ENCODE measurements around the gene TRAPPC10.

TRAPPC10 gene

GRCh38 chr21:44058652-44058964, 46.5 kb downstream of the TRAPPC10 start:
- DNase-seq: no peak
- Mint-ChIP-seq H3K27me3 (no peaks in the 10 kb centered on the region), H3K27ac (peak overlapping the region in 1 of 2 donors; percentile 76), H3K9me3 (no peaks in the 10 kb centered on the region), H3K4me1 (peaks cover 20% of the 10 kb centered on the region), H3K4me3 (no peak overlapping the region)
- ATAC-seq: no peak

- no peak for DNase-seq
- Mint-ChIP-seq H3K9me3 (no peaks in the 10 kb centered on the region), H3K27ac (peak overlapping the region in 1 of 2 donors; percentile 59), H3K27me3 (no peaks in the 10 kb centered on the region), H3K4me3 (no peak overlapping the region), H3K4me1 (peaks cover 24% of the 10 kb centered on the region)
- ATAC-seq: no peak
Measured at GRCh38 chr21:44058981-44059380, 46.9 kb downstream of the TRAPPC10 start.

GRCh38 chr21:44059710-44060109, 47.6 kb downstream of the TRAPPC10 start:
- no peak for DNase-seq
- no peak overlapping the region for H3K4me3 Mint-ChIP-seq
- H3K27me3 Mint-ChIP-seq: no peaks in the 10 kb centered on the region
- H3K4me1 Mint-ChIP-seq: peaks cover 31% of the 10 kb centered on the region
- H3K27ac Mint-ChIP-seq: peak overlapping the region in 1 of 2 donors; percentile 76
- ATAC-seq: no peak
- H3K9me3 Mint-ChIP-seq: no peaks in the 10 kb centered on the region

GRCh38 chr21:44062380-44062779, 50.3 kb downstream of the TRAPPC10 start:
- H3K27ac Mint-ChIP-seq: no peak overlapping the region
- no peaks in the 10 kb centered on the region for H3K9me3 Mint-ChIP-seq
- no peak for DNase-seq
- no peak for ATAC-seq
- H3K27me3 Mint-ChIP-seq: no peaks in the 10 kb centered on the region
- peaks cover 55% of the 10 kb centered on the region for H3K4me1 Mint-ChIP-seq
- H3K4me3 Mint-ChIP-seq: no peak overlapping the region

GRCh38 chr21:44063151-44063912, 51.2 kb downstream of the TRAPPC10 start:
- no peak for DNase-seq
- H3K27me3 Mint-ChIP-seq: no peaks in the 10 kb centered on the region
- H3K4me1 Mint-ChIP-seq: peaks cover 53% of the 10 kb centered on the region
- no peaks in the 10 kb centered on the region for H3K9me3 Mint-ChIP-seq
- peak overlapping the region; percentile 55 to 85 for H3K27ac Mint-ChIP-seq
- no peak for ATAC-seq
- no peak overlapping the region for H3K4me3 Mint-ChIP-seq

GRCh38 chr21:44064852-44065403, 52.8 kb downstream of the TRAPPC10 start:
- no peak for DNase-seq
- H3K9me3 Mint-ChIP-seq: no peaks in the 10 kb centered on the region
- H3K4me1 Mint-ChIP-seq: peaks cover 51% of the 10 kb centered on the region
- H3K27ac Mint-ChIP-seq: peak overlapping the region; percentile 95 to 97
- no peaks in the 10 kb centered on the region for H3K27me3 Mint-ChIP-seq
- H3K4me3 Mint-ChIP-seq: peak overlapping the region; percentile 62 to 71
- ATAC-seq: peak; percentile 74

- Mint-ChIP-seq H3K4me1 (peaks cover 51% of the 10 kb centered on the region), H3K9me3 (no peaks in the 10 kb centered on the region), H3K27ac (peak overlapping the region; percentile 95 to 97), H3K27me3 (no peaks in the 10 kb centered on the region), H3K4me3 (peak overlapping the region; percentile 62 to 71)
- DNase-seq (peak; percentile 59 to 75), ATAC-seq (peak; percentile 98)
Measured at GRCh38 chr21:44065428-44065827, 53.3 kb downstream of the TRAPPC10 start.

GRCh38 chr21:44066116-44066515, 54.0 kb downstream of the TRAPPC10 start:
- peak overlapping the region; percentile 62 to 71 for H3K4me3 Mint-ChIP-seq
- peak overlapping the region; percentile 95 to 97 for H3K27ac Mint-ChIP-seq
- no peaks in the 10 kb centered on the region for H3K9me3 Mint-ChIP-seq
- DNase-seq (no peak), ATAC-seq (no peak)
- no peaks in the 10 kb centered on the region for H3K27me3 Mint-ChIP-seq
- peaks cover 51% of the 10 kb centered on the region for H3K4me1 Mint-ChIP-seq

GRCh38 chr21:44067011-44067839, 55.1 kb downstream of the TRAPPC10 start:
- Mint-ChIP-seq H3K4me1 (peaks cover 51% of the 10 kb centered on the region), H3K27me3 (no peaks in the 10 kb centered on the region), H3K4me3 (no peak overlapping the region), H3K9me3 (no peaks in the 10 kb centered on the region), H3K27ac (peak overlapping the region; percentile 65 to 98)
- no peak for DNase-seq
- no peak for ATAC-seq

- DNase-seq: no peak
- H3K4me1 Mint-ChIP-seq: peaks cover 38% of the 10 kb centered on the region
- H3K27ac Mint-ChIP-seq: no peak overlapping the region
- no peaks in the 10 kb centered on the region for H3K27me3 Mint-ChIP-seq
- ATAC-seq: no peak
- H3K4me3 Mint-ChIP-seq: no peak overlapping the region
- H3K9me3 Mint-ChIP-seq: no peaks in the 10 kb centered on the region
Measured at GRCh38 chr21:44070391-44070790, 58.3 kb downstream of the TRAPPC10 start.

- ATAC-seq (no peak), DNase-seq (no peak)
- Mint-ChIP-seq H3K4me3 (no peak overlapping the region), H3K4me1 (peaks cover 33% of the 10 kb centered on the region), H3K27ac (peak overlapping the region in 1 of 2 donors; percentile 80), H3K27me3 (no peaks in the 10 kb centered on the region), H3K9me3 (no peaks in the 10 kb centered on the region)
Measured at GRCh38 chr21:44071359-44072104, 59.4 kb downstream of the TRAPPC10 start.

- no peaks in the 10 kb centered on the region for H3K27me3 Mint-ChIP-seq
- peak overlapping the region; percentile 41 to 94 for H3K27ac Mint-ChIP-seq
- DNase-seq: no peak
- H3K9me3 Mint-ChIP-seq: no peaks in the 10 kb centered on the region
- no peak overlapping the region for H3K4me3 Mint-ChIP-seq
- no peak for ATAC-seq
- H3K4me1 Mint-ChIP-seq: peaks cover 33% of the 10 kb centered on the region
Measured at GRCh38 chr21:44072111-44072510, 60.0 kb downstream of the TRAPPC10 start.

GRCh38 chr21:44074315-44074958, 62.3 kb downstream of the TRAPPC10 start:
- peak overlapping the region in 1 of 2 donors; percentile 77 for H3K27ac Mint-ChIP-seq
- H3K4me3 Mint-ChIP-seq: no peak overlapping the region
- ATAC-seq (peak; percentile 60), DNase-seq (no peak)
- H3K27me3 Mint-ChIP-seq: no peaks in the 10 kb centered on the region
- H3K4me1 Mint-ChIP-seq: peaks cover 42% of the 10 kb centered on the region
- no peaks in the 10 kb centered on the region for H3K9me3 Mint-ChIP-seq

GRCh38 chr21:44076316-44076715, 64.2 kb downstream of the TRAPPC10 start:
- ATAC-seq (peak; percentile 43), DNase-seq (no peak)
- Mint-ChIP-seq H3K27me3 (no peaks in the 10 kb centered on the region), H3K9me3 (no peaks in the 10 kb centered on the region), H3K4me1 (peaks cover 59% of the 10 kb centered on the region), H3K27ac (peak overlapping the region in 1 of 2 donors; percentile 27), H3K4me3 (peak overlapping the region in 1 of 2 donors; percentile 3)
